Activated naive CD4-positive, alpha-beta T cell treated with anti-CD3 and anti-CD28 coated beads, Interleukin-2, amount 10 ng/mL, durations not matched to agents 7 days and 5 days (primary cell): ENCODE measurements around the gene ORAI1.
"Not testable (repeated sequence)": the region's sequence is repeated elsewhere in the genome, so short reads cannot be mapped to it uniquely, and the experiment has no call there.

ENCODE experiments used
- CTCF ChIA-PET: fragments of 350-600 bp; sonication (Branson Sonifier 250); formaldehyde crosslinking; loops from one replicate; lab custom pipeline; 2021; ENCODE audit warnings: antibody characterized with exemption; lab: Charles Lee
- DNase-seq: peaks from one replicate; pipeline ENCODE4 v3.0.0-alpha.2; 2020
- H3K27ac Mint-ChIP-seq: one replicate; pipeline ENCODE4 v1.8.0; 2021; ENCODE audit warnings: mild to moderate bottlenecking, moderate library complexity, mixed read lengths
- H3K27me3 Mint-ChIP-seq: one replicate; pipeline ENCODE4 v1.8.0; 2021; ENCODE audit warnings: mild to moderate bottlenecking, mixed read lengths
- H3K36me3 Mint-ChIP-seq: one replicate; pipeline ENCODE4 v1.8.0; 2021; ENCODE audit warnings: mixed read lengths
- H3K4me1 Mint-ChIP-seq: one replicate; pipeline ENCODE4 v1.8.0; 2021; ENCODE audit warnings: mixed read lengths
- H3K4me3 Mint-ChIP-seq: one replicate; pipeline ENCODE4 v1.8.0; 2021; ENCODE audit warnings: mild to moderate bottlenecking, moderate library complexity, mixed read lengths
- H3K9me3 Mint-ChIP-seq: one replicate; pipeline ENCODE4 v1.8.0; 2021; ENCODE audit warnings: mixed read lengths

Gene ORAI1

GRCh38 chr12:121584885-121585284 lies 41.4 kb upstream of the ORAI1 start:
- CTCF ChIA-PET: interaction anchor here (1.0 to 1.1 kb wide), 2 partner anchors 32 to 192 kb away, joined by 3 to 4 read pairs; no protein-coding TSS in a partner anchor
- H3K27me3 Mint-ChIP-seq, H3K9me3 Mint-ChIP-seq, DNase-seq, H3K27ac Mint-ChIP-seq, H3K4me3 Mint-ChIP-seq: not testable (repeated sequence)
- H3K4me1 Mint-ChIP-seq: peaks cover 50% of the 10 kb centered on the region
- peaks cover 19% of the 10 kb centered on the region for H3K36me3 Mint-ChIP-seq

GRCh38 chr12:121590476-121591143 lies 35.7 kb upstream of the ORAI1 start:
- H3K4me3 Mint-ChIP-seq: peak overlapping the region; percentile 75
- CTCF ChIA-PET: interaction anchor here (0.7 to 2.4 kb wide), 5 partner anchors 9 to 35 kb away, joined by 3 to 7 read pairs (median 3); partner anchors contain the start of gene KDM2B
- no peaks in the 10 kb centered on the region for H3K9me3 Mint-ChIP-seq
- peaks cover 30% of the 10 kb centered on the region for H3K36me3 Mint-ChIP-seq
- peak; percentile 75 for DNase-seq
- H3K27me3 Mint-ChIP-seq: no peaks in the 10 kb centered on the region
- peak overlapping the region; percentile 100 for H3K27ac Mint-ChIP-seq
- H3K4me1 Mint-ChIP-seq: peaks cover 45% of the 10 kb centered on the region

- CTCF ChIA-PET: interaction anchor here (1.7 kb wide), 1 partner anchor 13 kb away, joined by 3 read pairs; no protein-coding TSS in a partner anchor
These were observed 34.0 kb upstream of the ORAI1 start for GRCh38 chr12:121592320-121592719.

DNA sequence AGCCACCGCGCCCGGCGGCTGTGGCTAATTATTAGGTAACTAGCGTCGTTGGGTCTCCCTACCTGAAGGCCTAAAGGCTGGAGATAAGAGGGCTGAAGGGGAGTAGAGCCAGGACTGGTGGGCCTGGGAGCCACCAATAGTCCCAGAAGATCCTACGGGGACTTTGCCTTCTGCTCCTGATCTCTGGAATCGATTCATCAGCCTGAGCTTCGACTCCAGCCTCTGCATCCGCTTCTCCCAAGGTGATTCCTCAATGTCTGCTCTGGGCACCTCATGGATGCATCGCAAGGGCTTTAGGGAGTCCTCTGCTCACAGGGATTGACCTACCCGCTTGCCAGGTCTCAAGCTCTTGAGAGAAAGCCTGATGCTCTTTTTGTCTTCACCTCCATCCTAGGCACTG lies 30.8 kb upstream of the ORAI1 start:
- CTCF ChIA-PET: no interaction called here
- H3K27me3 Mint-ChIP-seq: no peaks in the 10 kb centered on the region
- H3K36me3 Mint-ChIP-seq: peaks cover 33% of the 10 kb centered on the region

More at GRCh38 chr12:121592320-121592719, 34.0 kb upstream of the ORAI1 start:
- H3K9me3 Mint-ChIP-seq: no peaks in the 10 kb centered on the region
- H3K36me3 Mint-ChIP-seq: peaks cover 32% of the 10 kb centered on the region
- no peak for DNase-seq
- peaks cover 38% of the 10 kb centered on the region for H3K4me1 Mint-ChIP-seq
- H3K4me3 Mint-ChIP-seq: no peak overlapping the region
- H3K27ac Mint-ChIP-seq: peak overlapping the region; percentile 35
- no peaks in the 10 kb centered on the region for H3K27me3 Mint-ChIP-seq

GRCh38 chr12:121596526-121596925 lies 29.8 kb upstream of the ORAI1 start:
- Mint-ChIP-seq H3K27ac (no peak overlapping the region), H3K4me1 (peaks cover 24% of the 10 kb centered on the region), H3K36me3 (peaks cover 30% of the 10 kb centered on the region), H3K27me3 (no peaks in the 10 kb centered on the region), H3K4me3 (no peak overlapping the region), H3K9me3 (no peaks in the 10 kb centered on the region)
- CTCF ChIA-PET: interaction anchor here (0.5 kb wide), 1 partner anchor 219 kb away, joined by 3 read pairs; no protein-coding TSS in a partner anchor
- DNase-seq: no peak

More for the DNA sequence above, 30.8 kb upstream of the ORAI1 start:
- DNase-seq: no peak
- Mint-ChIP-seq H3K9me3 (no peaks in the 10 kb centered on the region), H3K4me1 (peaks cover 33% of the 10 kb centered on the region), H3K4me3 (no peak overlapping the region), H3K27ac (no peak overlapping the region)

- peaks cover 13% of the 10 kb centered on the region for H3K36me3 Mint-ChIP-seq
- peaks cover 8% of the 10 kb centered on the region for H3K4me1 Mint-ChIP-seq
- DNase-seq: no peak
- H3K4me3 Mint-ChIP-seq: no peak overlapping the region
- CTCF ChIA-PET: interaction anchor here (0.9 to 1.0 kb wide), 3 partner anchors 10 to 23 kb away, joined by 3 read pairs; no protein-coding TSS in a partner anchor
- H3K27ac Mint-ChIP-seq: no peak overlapping the region
- H3K27me3 Mint-ChIP-seq: peaks cover 4% of the 10 kb centered on the region
- H3K9me3 Mint-ChIP-seq: no peaks in the 10 kb centered on the region
These were observed 25.5 kb upstream of the ORAI1 start for GRCh38 chr12:121600702-121601336.

GRCh38 chr12:121602766-121603165 lies 23.6 kb upstream of the ORAI1 start:
- no peak overlapping the region for H3K4me3 Mint-ChIP-seq
- no peak for DNase-seq
- CTCF ChIA-PET: no interaction called here
- H3K4me1 Mint-ChIP-seq: peaks cover 8% of the 10 kb centered on the region
- H3K9me3 Mint-ChIP-seq: no peaks in the 10 kb centered on the region
- peaks cover 5% of the 10 kb centered on the region for H3K36me3 Mint-ChIP-seq
- H3K27me3 Mint-ChIP-seq: peaks cover 10% of the 10 kb centered on the region
- no peak overlapping the region for H3K27ac Mint-ChIP-seq

DNA sequence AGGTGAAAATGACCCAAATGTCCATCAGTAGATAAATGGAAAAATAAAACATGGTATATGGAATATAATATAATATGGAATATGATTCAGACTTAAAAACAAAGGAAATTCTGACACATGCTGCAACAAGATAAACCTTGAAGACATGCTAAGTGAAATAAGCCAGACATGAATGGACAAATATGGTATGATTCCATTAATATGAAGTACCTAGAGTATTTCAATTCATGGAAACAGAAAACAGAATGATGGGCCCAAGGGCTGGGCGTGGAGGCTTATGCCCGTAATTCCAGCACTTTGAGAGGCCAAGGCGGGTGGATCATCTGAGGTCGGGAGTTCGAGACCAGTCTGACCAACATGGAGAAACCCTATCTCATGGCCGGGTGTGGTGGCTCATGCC lies 22.7 kb upstream of the ORAI1 start:
- CTCF ChIA-PET: no interaction called here
- H3K27ac Mint-ChIP-seq: no peak overlapping the region
- H3K4me3 Mint-ChIP-seq: no peak overlapping the region
- peaks cover 6% of the 10 kb centered on the region for H3K4me1 Mint-ChIP-seq
- peaks cover 5% of the 10 kb centered on the region for H3K36me3 Mint-ChIP-seq
- DNase-seq: no peak
- H3K9me3 Mint-ChIP-seq: no peaks in the 10 kb centered on the region
- peaks cover 10% of the 10 kb centered on the region for H3K27me3 Mint-ChIP-seq

- Mint-ChIP-seq H3K4me1 (peaks cover 4% of the 10 kb centered on the region), H3K9me3 (no peaks in the 10 kb centered on the region), H3K4me3 (no peak overlapping the region), H3K36me3 (peaks cover 1% of the 10 kb centered on the region), H3K27ac (no peak overlapping the region), H3K27me3 (peaks cover 18% of the 10 kb centered on the region)
- CTCF ChIA-PET: interaction anchor here (1.3 kb wide), 1 partner anchor 10 kb away, joined by 3 read pairs; no protein-coding TSS in a partner anchor
- no peak for DNase-seq
These were observed 18.0 kb upstream of the ORAI1 start for GRCh38 chr12:121608301-121608700.

DNA sequence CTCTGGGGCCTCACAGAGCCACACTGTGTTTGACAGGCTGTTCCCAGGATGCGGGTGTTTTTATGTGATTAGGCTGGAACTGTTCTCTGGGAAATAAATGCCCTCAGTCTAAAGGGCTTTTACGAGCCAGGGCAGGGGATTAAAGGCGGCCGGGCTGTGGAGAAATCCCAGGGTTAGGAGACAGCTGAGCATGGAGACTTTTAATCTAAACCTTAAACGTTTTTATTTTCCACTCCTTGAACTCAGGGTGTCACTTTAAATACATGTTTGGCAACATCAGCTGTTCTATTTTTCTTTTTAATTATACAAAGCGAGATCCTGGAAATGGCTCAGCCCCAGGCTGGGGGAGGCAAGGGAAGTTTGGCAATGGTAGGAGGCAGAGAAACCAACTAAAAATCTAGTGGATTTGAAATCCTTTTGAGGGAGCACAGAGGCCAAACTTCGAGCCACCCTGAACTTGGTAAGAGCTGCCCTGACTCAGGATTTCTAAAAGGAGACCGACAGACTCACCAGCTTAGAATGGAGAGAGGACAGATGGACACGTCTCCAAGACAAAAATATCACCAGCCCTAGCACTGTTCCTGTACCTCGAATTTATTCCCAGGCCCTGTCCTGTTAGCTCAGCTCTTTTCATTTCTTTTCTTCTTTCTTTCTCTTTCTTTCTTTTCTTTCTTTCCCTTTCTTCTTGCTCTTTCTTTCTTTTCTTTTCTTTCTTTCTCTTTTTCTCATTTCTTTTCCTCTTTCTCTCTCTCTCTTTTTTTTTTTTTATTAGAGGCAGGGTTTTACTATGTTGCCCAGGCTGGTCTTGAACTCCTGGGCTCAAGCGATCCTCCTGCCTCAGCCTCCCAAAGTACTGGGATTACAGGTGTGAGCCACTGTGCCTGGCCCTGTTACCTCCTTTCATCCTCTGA lies 15.8 kb upstream of the ORAI1 start:
- peaks cover 13% of the 10 kb centered on the region for H3K4me1 Mint-ChIP-seq
- CTCF ChIA-PET: interaction anchor here (2.1 kb wide), 1 partner anchor 58 kb away, joined by 6 read pairs; no protein-coding TSS in a partner anchor
- H3K4me3 Mint-ChIP-seq: no peak overlapping the region
- peaks cover 14% of the 10 kb centered on the region for H3K27me3 Mint-ChIP-seq
- peaks cover 2% of the 10 kb centered on the region for H3K36me3 Mint-ChIP-seq
- H3K27ac Mint-ChIP-seq: no peak overlapping the region
- H3K9me3 Mint-ChIP-seq: no peaks in the 10 kb centered on the region
- no peak for DNase-seq

DNA sequence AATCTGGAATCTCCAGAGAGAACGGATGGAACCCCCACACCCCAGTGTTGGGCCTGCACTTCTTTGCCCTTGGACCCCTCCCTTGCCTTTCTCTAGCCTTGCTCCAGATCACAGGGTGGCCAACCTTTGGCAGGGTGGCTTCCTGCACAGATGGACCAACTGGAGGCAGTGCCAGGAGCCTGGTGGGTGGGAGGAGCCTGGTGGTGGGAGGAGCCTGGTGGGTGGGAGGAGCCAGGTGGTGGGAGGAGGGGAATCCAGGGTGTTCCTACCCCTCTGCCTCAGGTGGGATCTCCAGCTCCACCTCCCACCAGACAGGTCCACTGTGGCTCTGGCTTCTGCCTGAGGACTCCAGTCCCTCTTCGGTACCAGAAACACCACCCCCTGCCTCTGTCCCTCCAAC lies 15.0 kb upstream of the ORAI1 start:
- no peaks in the 10 kb centered on the region for H3K9me3 Mint-ChIP-seq
- no peak overlapping the region for H3K27ac Mint-ChIP-seq
- DNase-seq: peak; percentile 47
- peaks cover 18% of the 10 kb centered on the region for H3K4me1 Mint-ChIP-seq
- peaks cover 14% of the 10 kb centered on the region for H3K27me3 Mint-ChIP-seq
- H3K36me3 Mint-ChIP-seq: peaks cover 4% of the 10 kb centered on the region
- CTCF ChIA-PET: interaction anchor here (2.1 kb wide), 1 partner anchor 59 kb away, joined by 6 read pairs; no protein-coding TSS in a partner anchor
- H3K4me3 Mint-ChIP-seq: no peak overlapping the region

GRCh38 chr12:121613462-121613861 lies 12.9 kb upstream of the ORAI1 start:
- Mint-ChIP-seq H3K4me3 (no peak overlapping the region), H3K36me3 (peaks cover 4% of the 10 kb centered on the region), H3K27ac (no peak overlapping the region), H3K27me3 (peaks cover 8% of the 10 kb centered on the region), H3K9me3 (no peaks in the 10 kb centered on the region), H3K4me1 (peaks cover 24% of the 10 kb centered on the region)
- CTCF ChIA-PET: no interaction called here
- DNase-seq: no peak

- no peak overlapping the region for H3K27ac Mint-ChIP-seq
- peaks cover 8% of the 10 kb centered on the region for H3K27me3 Mint-ChIP-seq
- DNase-seq: no peak
- H3K9me3 Mint-ChIP-seq: no peaks in the 10 kb centered on the region
- peaks cover 4% of the 10 kb centered on the region for H3K36me3 Mint-ChIP-seq
- no peak overlapping the region for H3K4me3 Mint-ChIP-seq
- H3K4me1 Mint-ChIP-seq: peaks cover 29% of the 10 kb centered on the region
- CTCF ChIA-PET: interaction anchor here (0.7 kb wide), 1 partner anchor 63 kb away, joined by 5 read pairs; no protein-coding TSS in a partner anchor
These were observed 11.4 kb upstream of the ORAI1 start for GRCh38 chr12:121614872-121615467.
